Astrocyte (in vitro differentiated cells and primary cell): ENCODE results near the gene KLK2. TPM values are rescaled to one million over a fixed set of nuclear protein-coding genes. Genes with fewer than 3 reads are reported as not detected.

Experiments used
- DNase-seq: peaks from one replicate; pipeline ENCODE4 v3.0.0-alpha.2; 2010; ENCODE audit warnings: low read depth
- FAIRE-seq: peaks from 2 replicates; lab custom pipeline; 2011; peaks lifted over from hg19 to GRCh38; lab: Jason Lieb, UNC
- H2AFZ ChIP-seq: 2 replicates; pipeline ENCODE4 v1.6.0; 2012; ENCODE audit warnings: low read depth, low read length, inconsistent platforms
- H3K27ac ChIP-seq: 2 replicates; pipeline ENCODE4 v1.5.1; 2011; ENCODE audit warnings: low read depth, low read length, inconsistent platforms
- H3K27me3 ChIP-seq: 2 replicates; pipeline ENCODE4 v1.6.0; 2011; ENCODE audit warnings: low read length, inconsistent platforms; ENCODE audit not compliant: insufficient read depth
- H3K36me3 ChIP-seq: 2 replicates; pipeline ENCODE4 v1.5.1; 2011; ENCODE audit warnings: low read length, inconsistent platforms; ENCODE audit not compliant: insufficient read depth
- H3K4me1 ChIP-seq: 2 replicates; pipeline ENCODE4 v1.5.1; 2011; ENCODE audit warnings: low read length, inconsistent platforms; ENCODE audit not compliant: insufficient read depth
- H3K4me2 ChIP-seq: 2 replicates; pipeline ENCODE4 v1.6.0; 2012; ENCODE audit warnings: low read length, inconsistent platforms
- H3K4me3 ChIP-seq: 2 replicates; pipeline ENCODE4 v1.5.1; 2011; ENCODE audit warnings: low read depth, mild to moderate bottlenecking, low read length, inconsistent platforms; ENCODE audit not compliant: insufficient read depth
- H3K79me2 ChIP-seq: 2 replicates; pipeline ENCODE4 v1.6.0; 2012; ENCODE audit warnings: mild to moderate bottlenecking, low read length, inconsistent platforms; ENCODE audit not compliant: insufficient read depth
- H3K9ac ChIP-seq: 2 replicates; pipeline ENCODE4 v1.6.0; 2012; ENCODE audit warnings: mild to moderate bottlenecking, low read length, inconsistent platforms
- H3K9me3 ChIP-seq: 2 replicates; pipeline ENCODE4 v1.5.1; 2012; ENCODE audit warnings: low read depth, mild to moderate bottlenecking, low read length, inconsistent platforms; ENCODE audit not compliant: insufficient read depth
- H4K20me1 ChIP-seq: 2 replicates; pipeline ENCODE4 v1.6.0; 2012; ENCODE audit warnings: low read length, inconsistent platforms; ENCODE audit not compliant: insufficient read depth
- H3K27ac Mint-ChIP-seq: one replicate; pipeline ENCODE4 v1.8.0; 2021; ENCODE audit warnings: mild to moderate bottlenecking, mixed read lengths; ENCODE audit not compliant: unreplicated experiment
- H3K27me3 Mint-ChIP-seq: one replicate; pipeline ENCODE4 v1.8.0; 2021; ENCODE audit warnings: low read depth, mixed read lengths; ENCODE audit not compliant: unreplicated experiment
- H3K36me3 Mint-ChIP-seq: one replicate; pipeline ENCODE4 v1.8.0; 2021; ENCODE audit warnings: low read depth, mixed read lengths; ENCODE audit not compliant: unreplicated experiment
- H3K4me1 Mint-ChIP-seq: one replicate; pipeline ENCODE4 v1.8.0; 2021; ENCODE audit warnings: low read depth, mixed read lengths; ENCODE audit not compliant: unreplicated experiment
- H3K4me3 Mint-ChIP-seq: one replicate; pipeline ENCODE4 v1.8.0; 2021; ENCODE audit warnings: mild to moderate bottlenecking, moderate library complexity, mixed read lengths; ENCODE audit not compliant: unreplicated experiment
- H3K9me3 Mint-ChIP-seq: one replicate; pipeline ENCODE4 v1.8.0; 2021; ENCODE audit warnings: mild to moderate bottlenecking, mixed read lengths; ENCODE audit not compliant: unreplicated experiment
- EZH2 ChIP-seq: IDR thresholded peaks from 2 replicates; pipeline ENCODE4 v1.6.1; 2012; ENCODE audit warnings: mild to moderate bottlenecking, low read length, inconsistent platforms; ENCODE audit not compliant: insufficient read depth
- total RNA-seq: library from RNA; stranded (reverse); gene quantifications from 2 replicates; pipeline ENCODE4 v1.2.1, GENCODE V29; 2021
- TF ChIP-seq, protein P1 (sequence below): IDR thresholded peaks from 2 replicates; pipeline ENCODE4 v1.5.1; 2011; ENCODE audit warnings: low read depth, mild to moderate bottlenecking, inconsistent platforms, low read length, moderate library complexity; ENCODE audit not compliant: insufficient read depth

The KLK2 gene
- total RNA-seq, 1 donor from 2014 or later: not detected

DNA sequence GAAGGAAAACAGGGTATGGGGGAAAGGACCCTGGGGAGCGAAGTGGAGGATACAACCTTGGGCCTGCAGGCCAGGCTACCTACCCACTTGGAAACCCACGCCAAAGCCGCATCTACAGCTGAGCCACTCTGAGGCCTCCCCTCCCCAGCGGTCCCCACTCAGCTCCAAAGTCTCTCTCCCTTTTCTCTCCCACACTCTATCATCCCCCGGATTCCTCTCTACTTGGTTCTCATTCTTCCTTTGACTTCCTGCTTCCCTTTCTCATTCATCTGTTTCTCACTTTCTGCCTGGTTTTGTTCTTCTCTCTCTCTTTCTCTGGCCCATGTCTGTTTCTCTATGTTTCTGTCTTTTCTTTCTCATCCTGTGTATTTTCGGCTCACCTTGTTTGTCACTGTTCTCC is 15.9 kb upstream of the KLK2 start:
- no peak for FAIRE-seq
- H3K27me3 Mint-ChIP-seq: peaks cover 6% of the 10 kb centered on the region

DNA sequence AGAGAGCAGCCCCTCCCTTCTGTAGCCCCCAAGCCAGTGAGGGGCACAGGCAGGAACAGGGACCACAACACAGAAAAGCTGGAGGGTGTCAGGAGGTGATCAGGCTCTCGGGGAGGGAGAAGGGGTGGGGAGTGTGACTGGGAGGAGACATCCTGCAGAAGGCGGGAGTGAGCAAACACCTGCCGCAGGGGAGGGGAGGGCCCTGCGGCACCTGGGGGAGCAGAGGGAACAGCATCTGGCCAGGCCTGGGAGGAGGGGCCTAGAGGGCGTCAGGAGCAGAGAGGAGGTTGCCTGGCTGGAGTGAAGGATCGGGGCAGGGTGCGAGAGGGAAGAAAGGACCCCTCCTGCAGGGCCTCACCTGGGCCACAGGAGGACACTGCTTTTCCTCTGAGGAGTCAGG is 14.4 kb upstream of the KLK2 start:
- Histone ChIP-seq H3K4me3 (no peak overlapping the region), H4K20me1 (no peaks in the 10 kb centered on the region), H3K4me1 (no peaks in the 10 kb centered on the region), H3K27ac (no peak overlapping the region), H2AFZ (no peak overlapping the region), H3K9ac (no peak overlapping the region), H3K9me3 (no peaks in the 10 kb centered on the region), H3K27me3 (no peaks in the 10 kb centered on the region), H3K36me3 (no peaks in the 10 kb centered on the region), H3K4me2 (no peak overlapping the region), H3K79me2 (no peaks in the 10 kb centered on the region)
- H3K36me3 Mint-ChIP-seq: no peaks in the 10 kb centered on the region
- no peaks in the 10 kb centered on the region for H3K4me1 Mint-ChIP-seq
- DNase-seq: no peak
- no peak for FAIRE-seq
- peaks cover 7% of the 10 kb centered on the region for H3K9me3 Mint-ChIP-seq
- H3K27ac Mint-ChIP-seq: no peak overlapping the region
- no peak overlapping the region for H3K4me3 Mint-ChIP-seq
- H3K27me3 Mint-ChIP-seq: peaks cover 5% of the 10 kb centered on the region
- no peak for TF ChIP-seq EZH2
- TF ChIP-seq, protein P1, sequence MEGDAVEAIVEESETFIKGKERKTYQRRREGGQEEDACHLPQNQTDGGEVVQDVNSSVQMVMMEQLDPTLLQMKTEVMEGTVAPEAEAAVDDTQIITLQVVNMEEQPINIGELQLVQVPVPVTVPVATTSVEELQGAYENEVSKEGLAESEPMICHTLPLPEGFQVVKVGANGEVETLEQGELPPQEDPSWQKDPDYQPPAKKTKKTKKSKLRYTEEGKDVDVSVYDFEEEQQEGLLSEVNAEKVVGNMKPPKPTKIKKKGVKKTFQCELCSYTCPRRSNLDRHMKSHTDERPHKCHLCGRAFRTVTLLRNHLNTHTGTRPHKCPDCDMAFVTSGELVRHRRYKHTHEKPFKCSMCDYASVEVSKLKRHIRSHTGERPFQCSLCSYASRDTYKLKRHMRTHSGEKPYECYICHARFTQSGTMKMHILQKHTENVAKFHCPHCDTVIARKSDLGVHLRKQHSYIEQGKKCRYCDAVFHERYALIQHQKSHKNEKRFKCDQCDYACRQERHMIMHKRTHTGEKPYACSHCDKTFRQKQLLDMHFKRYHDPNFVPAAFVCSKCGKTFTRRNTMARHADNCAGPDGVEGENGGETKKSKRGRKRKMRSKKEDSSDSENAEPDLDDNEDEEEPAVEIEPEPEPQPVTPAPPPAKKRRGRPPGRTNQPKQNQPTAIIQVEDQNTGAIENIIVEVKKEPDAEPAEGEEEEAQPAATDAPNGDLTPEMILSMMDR: no peak

More for the DNA sequence above, 15.9 kb upstream of the KLK2 start:
- DNase-seq: no peak
- Histone ChIP-seq H3K27me3 (no peaks in the 10 kb centered on the region), H3K9ac (no peak overlapping the region), H3K27ac (no peak overlapping the region), H3K36me3 (no peaks in the 10 kb centered on the region), H2AFZ (no peak overlapping the region), H4K20me1 (no peaks in the 10 kb centered on the region), H3K9me3 (no peaks in the 10 kb centered on the region), H3K79me2 (no peaks in the 10 kb centered on the region), H3K4me2 (no peak overlapping the region), H3K4me1 (no peaks in the 10 kb centered on the region), H3K4me3 (no peak overlapping the region)
- H3K27ac Mint-ChIP-seq: no peak overlapping the region
- H3K4me1 Mint-ChIP-seq: no peaks in the 10 kb centered on the region
- H3K9me3 Mint-ChIP-seq: peaks cover 10% of the 10 kb centered on the region
- H3K4me3 Mint-ChIP-seq: no peak overlapping the region
- no peaks in the 10 kb centered on the region for H3K36me3 Mint-ChIP-seq
- TF ChIP-seq EZH2: no peak
- TF ChIP-seq, protein P1: no peak

DNA sequence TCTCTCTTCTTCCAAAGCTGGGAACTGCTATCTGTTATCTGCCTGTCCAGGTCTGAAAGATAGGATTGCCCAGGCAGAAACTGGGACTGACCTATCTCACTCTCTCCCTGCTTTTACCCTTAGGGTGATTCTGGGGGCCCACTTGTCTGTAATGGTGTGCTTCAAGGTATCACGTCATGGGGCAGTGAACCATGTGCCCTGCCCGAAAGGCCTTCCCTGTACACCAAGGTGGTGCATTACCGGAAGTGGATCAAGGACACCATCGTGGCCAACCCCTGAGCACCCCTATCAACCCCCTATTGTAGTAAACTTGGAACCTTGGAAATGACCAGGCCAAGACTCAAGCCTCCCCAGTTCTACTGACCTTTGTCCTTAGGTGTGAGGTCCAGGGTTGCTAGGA is 13.4 kb upstream of the KLK2 start:
- H3K27me3 ChIP-seq: no peaks in the 10 kb centered on the region
- FAIRE-seq: no peak
- Mint-ChIP-seq H3K27ac (no peak overlapping the region), H3K4me3 (no peak overlapping the region), H3K4me1 (no peaks in the 10 kb centered on the region), H3K27me3 (peaks cover 3% of the 10 kb centered on the region), H3K36me3 (no peaks in the 10 kb centered on the region), H3K9me3 (peaks cover 2% of the 10 kb centered on the region)
- H4K20me1 ChIP-seq: no peaks in the 10 kb centered on the region
- H3K9me3 ChIP-seq: no peaks in the 10 kb centered on the region
- H3K27ac ChIP-seq: no peak overlapping the region
- TF ChIP-seq, protein P1: no peak
- no peaks in the 10 kb centered on the region for H3K4me1 ChIP-seq
- no peak for DNase-seq
- no peak overlapping the region for H3K4me2 ChIP-seq
- no peaks in the 10 kb centered on the region for H3K79me2 ChIP-seq
- no peak overlapping the region for H3K4me3 ChIP-seq
- H2AFZ ChIP-seq: no peak overlapping the region
- no peaks in the 10 kb centered on the region for H3K36me3 ChIP-seq
- H3K9ac ChIP-seq: no peak overlapping the region
